GM12878 (cell line): Measurements from ENCODE around the gene TNP2. TPM values are rescaled to one million over a fixed set of nuclear protein-coding genes. Genes with fewer than 3 reads are reported as not detected.

ENCODE experiments used
- ATAC-seq: fragments of 200-7000 bp; cut with Tn5 transposase; 3 replicates; pipeline ENCODE4 v1.9.1; 2020; ENCODE audit warnings: mild to moderate bottlenecking, moderate library complexity
- BruUV-seq: library from RNA; stranded (reverse); fragments of 400-500 nt; replicated peaks from 2 replicates; lab custom pipeline; 2021; lab: Mats Ljungman, UMichigan
- CTCF ChIA-PET: fragments of 300-600 bp; sonication (Branson Sonifier 250); formaldehyde crosslinking; extraction: SDS; loops from one replicate; lab custom pipeline; 2021; ENCODE audit warnings: inconsistent platforms; lab: Yijun Ruan, JAX
- POLR2A ChIA-PET: fragments of 350-600 bp; formaldehyde crosslinking; extraction: SDS; loops from one replicate; lab custom pipeline; 2021; ENCODE audit warnings: inconsistent platforms; lab: Charles Lee
- RAD21 ChIA-PET: fragments of 300-600 bp; sonication (Branson Sonifier 250); formaldehyde crosslinking; loops from one replicate; lab custom pipeline; 2023; ENCODE audit warnings: antibody characterized with exemption; ENCODE audit not compliant: unreplicated experiment; lab: Charles Lee
- SMC1A ChIA-PET: fragments of 300-600 bp; sonication (Branson Sonifier 250); formaldehyde crosslinking; loops from one replicate; lab custom pipeline; 2023; ENCODE audit not compliant: unreplicated experiment, uncharacterized antibody; lab: Charles Lee
- DNase-seq: peaks from one replicate; pipeline ENCODE4 v3.0.0-alpha.2; 2011; ENCODE audit warnings: low read depth, low spot score
- FAIRE-seq: peaks from 3 replicates; lab custom pipeline; 2011; peaks lifted over from hg19 to GRCh38; lab: Jason Lieb, UNC
- H2AFZ ChIP-seq: 2 replicates; pipeline ENCODE4 v1.6.0; 2011; ENCODE audit warnings: low read depth, low read length, control low read depth; ENCODE audit not compliant: control insufficient read depth
- H3K27ac ChIP-seq: 2 replicates; pipeline ENCODE4 v1.5.1; 2011; ENCODE audit warnings: control low read depth; ENCODE audit not compliant: control insufficient read depth, insufficient read depth
- H3K27me3 ChIP-seq, 2 experiments: replicated peaks in 1 of 2; 2 replicates each; pipeline versions ENCODE4 v1.6.0 to v1.6.1; 2011; ENCODE audit warnings: low read length in 1 of 2; ENCODE audit not compliant: control insufficient read depth in 2 of 2, insufficient read depth in 2 of 2
- H3K36me3 ChIP-seq, 2 experiments: 2 replicates each; pipeline ENCODE4 v1.5.1; 2011; ENCODE audit warnings: low read length in 1 of 2; ENCODE audit not compliant: control insufficient read depth in 2 of 2, insufficient read depth in 2 of 2
- H3K4me1 ChIP-seq: 2 replicates; pipeline ENCODE4 v1.6.1; 2011; ENCODE audit warnings: mild to moderate bottlenecking, low read length, moderate library complexity, mixed read lengths; ENCODE audit not compliant: control insufficient read depth, insufficient read depth
- H3K4me2 ChIP-seq: 2 replicates; pipeline ENCODE4 v1.6.0; 2011; ENCODE audit warnings: control low read depth; ENCODE audit not compliant: control insufficient read depth, insufficient read depth
- H3K4me3 ChIP-seq: fragments of 200-600 bp; sonication (generic); 2 replicates; pipeline ENCODE4 v1.5.1; 2016
- H3K79me2 ChIP-seq: 2 replicates; pipeline ENCODE4 v1.6.0; 2011; ENCODE audit warnings: low read length; ENCODE audit not compliant: control insufficient read depth, insufficient read depth
- H3K9ac ChIP-seq: 2 replicates; pipeline ENCODE4 v1.8.0; 2011; ENCODE audit warnings: low read length, control low read depth, mixed read lengths; ENCODE audit not compliant: control insufficient read depth, insufficient read depth
- H3K9me3 ChIP-seq: replicated peaks from 3 replicates; pipeline ENCODE4 v1.5.1; 2011; ENCODE audit warnings: mild to moderate bottlenecking, low read length; ENCODE audit not compliant: control insufficient read depth, insufficient read depth
- H4K20me1 ChIP-seq: 2 replicates; pipeline ENCODE4 v1.6.0; 2011; ENCODE audit not compliant: control insufficient read depth, insufficient read depth
- CBX5 ChIP-seq: sonication (generic); IDR thresholded peaks from 2 replicates; pipeline ENCODE4 v1.6.1; 2016; ENCODE audit warnings: low read depth, moderate library complexity, mild to moderate bottlenecking, inconsistent platforms
- CEBPB ChIP-seq, 2 experiments: fragments of 150-350 bp in 1 of 2; IDR thresholded peaks; 2 replicates each; pipeline ENCODE4 v1.6.1; 2012 to 2014; ENCODE audit warnings: low read depth in 2 of 2, low read length in 2 of 2, borderline replicate concordance in 1 of 2, inconsistent platforms in 1 of 2
- E2F4 ChIP-seq: IDR thresholded peaks from 2 replicates; pipeline ENCODE4 v1.6.1; 2012; ENCODE audit warnings: low read depth, low read length, improper control_type of control experiment
- FOS ChIP-seq: IDR thresholded peaks from 3 replicates; pipeline ENCODE4 v1.6.1; 2011; ENCODE audit warnings: borderline replicate concordance; ENCODE audit not compliant: insufficient read length; ENCODE audit errors: extremely low read depth
- GABPA ChIP-seq: IDR thresholded peaks from 2 replicates; pipeline ENCODE4 v1.6.1; 2014; ENCODE audit warnings: antibody characterized with exemption, low read depth, mild to moderate bottlenecking, inconsistent platforms
- GATAD2B ChIP-seq: fragments of 450-650 bp; conservative IDR thresholded peaks from 2 replicates; pipeline ENCODE4 v1.6.1; 2017; ENCODE audit warnings: low read depth, mild to moderate bottlenecking, moderate library complexity
- LARP7 ChIP-seq: fragments of 450-650 bp; IDR thresholded peaks from 2 replicates; pipeline ENCODE4 v1.6.1; 2017; ENCODE audit warnings: mild to moderate bottlenecking
- NFIC ChIP-seq: IDR thresholded peaks from 2 replicates; pipeline ENCODE4 v1.6.1; 2012; ENCODE audit warnings: low read depth, mild to moderate bottlenecking, inconsistent platforms, low read length, moderate library complexity
- NRF1 ChIP-seq: conservative IDR thresholded peaks from 2 replicates; pipeline ENCODE4 v1.6.1; 2011; ENCODE audit warnings: mild to moderate bottlenecking, low read depth, low read length, improper control_type of control experiment
- RFX5 ChIP-seq: IDR thresholded peaks from 2 replicates; pipeline ENCODE4 v1.6.1; 2011; ENCODE audit warnings: low read depth, low read length, improper control_type of control experiment
- SPI1 ChIP-seq: IDR thresholded peaks from 2 replicates; pipeline ENCODE4 v1.6.1; 2011; ENCODE audit warnings: low read depth, mild to moderate bottlenecking, low read length, moderate library complexity, borderline replicate concordance; ENCODE audit not compliant: insufficient read depth
- SREBF1 ChIP-seq: IDR thresholded peaks from 2 replicates; pipeline ENCODE4 v1.6.1; 2012; ENCODE audit warnings: mild to moderate bottlenecking, low read length
- USF1 ChIP-seq: IDR thresholded peaks from 2 replicates; pipeline ENCODE4 v1.6.1; 2011; ENCODE audit warnings: borderline replicate concordance, low read depth, mild to moderate bottlenecking, moderate library complexity, mixed read lengths, low read length; ENCODE audit not compliant: insufficient read depth; ENCODE audit errors: extremely low read length
- ZBED1 ChIP-seq: IDR thresholded peaks from 2 replicates; pipeline ENCODE4 v1.6.1; 2016; ENCODE audit warnings: borderline replicate concordance
- ZZZ3 ChIP-seq: IDR thresholded peaks from 2 replicates; pipeline ENCODE4 v1.6.1; 2011; ENCODE audit warnings: low read depth; ENCODE audit not compliant: control insufficient read depth, insufficient read length
- WGBS: methylation state at CpG from one replicate; pipeline ENCODE4 v1.1.6; 2016; ENCODE audit warnings: low lambda C conversion rate; ENCODE audit not compliant: insufficient replicate concordance, insufficient coverage; ENCODE audit errors: missing lambda C conversion rate; 5-methylcytosine and 5-hydroxymethylcytosine counted together
- in situ Hi-C: fragments of 300-500 bp; cut with MboI; formaldehyde crosslinking; loops from 9 replicates; pipeline ENCODE4 v1.14.3; 2018; ENCODE audit warnings: mixed read lengths
- intact Hi-C: fragments of 100-400 bp; cut with micrococcal nuclease; formaldehyde crosslinking; loops from one replicate; pipeline ENCODE4 v1.14.2; 2022; ENCODE audit not compliant: unreplicated experiment
- polyA plus RNA-seq, 11 experiments: library from polyadenylated mRNA; depleted of rRNA in 4 of 11; unstranded in 6 of 11; stranded (reverse) in 5 of 11; fragments of >200 nt; fragmentation: Nextera tagmentation in 4 of 11; fragmentation: Illumina TruSeq in 1 of 11; extraction: Ambion mirVana in 4 of 11; extraction: Trizol in 1 of 11; gene quantifications; 1 replicate in 1 of 11; 2 replicates in 10 of 11; pipeline versions ENCODE4 v1.2.1 to v1.2.3, GENCODE V29; 2011 to 2016; ENCODE audit warnings: inconsistent platforms in 2 of 11, missing spikeins in 2 of 11, low read depth in 1 of 11
- total RNA-seq, 4 experiments: library from RNA; depleted of rRNA in 3 of 4; stranded (reverse); fragments of >200 nt in 3 of 4; fragmentation: Illumina TruSeq in 1 of 4; extraction: Trizol in 1 of 4; gene quantifications; 2 replicates each; pipeline versions ENCODE4 v1.2.1 to v1.2.3, GENCODE V29; 2013 to 2021

Gene TNP2
- total and polyA plus RNA-seq, 10 of the 15 experiments (the other 5 are each of a cell fraction or from before 2014, with no cell fraction given), result not detected

- no peaks in the 10 kb centered on the region for H4K20me1 ChIP-seq
- H3K4me1 ChIP-seq, result peaks cover 31% of the 10 kb centered on the region
- 84% methylated on average over 12 of the region's 13 CpGs for WGBS
- H3K79me2 ChIP-seq, result no peaks in the 10 kb centered on the region
- H3K4me3 ChIP-seq, result no peak overlapping the region
- ChIA-PET RAD21 (interaction anchor here (1.0 to 8.5 kb wide), 2 partner anchors 39 to 59 kb away, joined by 4 to 104 read pairs; partner anchors contain the start of gene SOCS1), POLR2A (no interaction called here), CTCF (no interaction called here)
- FAIRE-seq (no peak), ATAC-seq (no peak), DNase-seq (no peak)
- intact Hi-C loops (no loop called here), in situ Hi-C loops (no loop called here)
- no TSS peak for BruUV-seq
- H3K4me2 ChIP-seq, result no peak overlapping the region
- no peak overlapping the region for H3K9ac ChIP-seq
- no peak for TF ChIP-seq GATAD2B
- TF ChIP-seq RFX5, result no peak
- TF ChIP-seq NFIC, result no peak
- no peak for TF ChIP-seq ZBED1
- no peak for TF ChIP-seq E2F4
- TF ChIP-seq SREBF1, result no peak
- no peak for TF ChIP-seq SPI1
- no peak for TF ChIP-seq CEBPB (IDR thresholded peaks at IDR 0.05; ENCODE audit: borderline replicate concordance in 1 of 2, low read depth in 2 of 2, low read length in 2 of 2)
- TF ChIP-seq LARP7, result no peak
- no peak for TF ChIP-seq ZZZ3
- no peak for TF ChIP-seq FOS
- no peak for TF ChIP-seq USF1
- TF ChIP-seq NRF1, result no peak
- TF ChIP-seq GABPA, result no peak
- TF ChIP-seq CBX5, result no peak
- TF ChIP-seq, all 136 proteins: peak for 0
- SMC1A ChIA-PET, result interaction anchor here (1.3 kb wide), 1 partner anchor 9 kb away, joined by 4 read pairs; no protein-coding TSS in a partner anchor
- H3K36me3 ChIP-seq, result no peaks in the 10 kb centered on the region
- no peaks in the 10 kb centered on the region; the same call in 2 of the 3 replicates for H3K9me3 ChIP-seq
- no peak overlapping the region for H2AFZ ChIP-seq
- H3K27ac ChIP-seq, result no peak overlapping the region
- H3K27me3 ChIP-seq, result no peaks in the 10 kb centered on the region; a peak in 1 of 4 replicates
Measured at GRCh38 chr16:11315510-11315909, 46.4 kb upstream of the TNP2 start.
